ENCODE results near the gene TMEM132A.

GRCh38 chr11:60895687-60896086 is 28.6 kb upstream of the TMEM132A start:
- TF ChIP-seq POLR2A (IDR thresholded peaks at IDR 0.05) (no peak), CTCF (IDR thresholded peaks at IDR 0.05) (no peak), EP300 (IDR thresholded peaks at IDR 0.05; ENCODE audit: low read depth) (no peak)

Data from transverse colon (tissue), 3 donors.